Measurements from ENCODE around the gene DCDC2C.

Gene DCDC2C

GRCh38 chr2:3696545-3696944, 6.8 kb upstream of the DCDC2C start:
- no peak for TF ChIP-seq CTCF (conservative IDR thresholded peaks at IDR 0.05; ENCODE audit: low read length)
- no peak overlapping the region for H3K4me3 ChIP-seq (ENCODE audit: low read length)
- DNase-seq (ENCODE audit: low read depth), result no peak

- H3K4me3 ChIP-seq (ENCODE audit: low read length), result no peak overlapping the region
- TF ChIP-seq CTCF (conservative IDR thresholded peaks at IDR 0.05; ENCODE audit: low read length), result no peak
- no peak for DNase-seq (ENCODE audit: low read depth)
These were observed 2.3 kb upstream of the DCDC2C start for GRCh38 chr2:3701071-3701470.

- TF ChIP-seq CTCF (conservative IDR thresholded peaks at IDR 0.05; ENCODE audit: low read length), result no peak
- no peak for DNase-seq (ENCODE audit: low read depth)
- no peak overlapping the region for H3K4me3 ChIP-seq (ENCODE audit: low read length)
These were observed 481 bp downstream of the DCDC2C start for GRCh38 chr2:3703757-3704355.

- TF ChIP-seq CTCF (conservative IDR thresholded peaks at IDR 0.05; ENCODE audit: low read length), result no peak
- DNase-seq (ENCODE audit: low read depth), result no peak
- H3K4me3 ChIP-seq (ENCODE audit: low read length), result no peak overlapping the region
These were observed 1.3 kb downstream of the DCDC2C start for GRCh38 chr2:3704692-3705091.

- no peak overlapping the region for H3K4me3 ChIP-seq (ENCODE audit: low read length)
- no peak for TF ChIP-seq CTCF (conservative IDR thresholded peaks at IDR 0.05; ENCODE audit: low read length)
- DNase-seq (ENCODE audit: low read depth), result no peak
These were observed 2.4 kb downstream of the DCDC2C start for GRCh38 chr2:3705782-3706181.

GRCh38 chr2:3706892-3707291, 3.5 kb downstream of the DCDC2C start:
- no peak for TF ChIP-seq CTCF (conservative IDR thresholded peaks at IDR 0.05; ENCODE audit: low read length)
- no peak overlapping the region for H3K4me3 ChIP-seq (ENCODE audit: low read length)
- no peak for DNase-seq (ENCODE audit: low read depth)

- TF ChIP-seq CTCF (conservative IDR thresholded peaks at IDR 0.05; ENCODE audit: low read length), result no peak
- H3K4me3 ChIP-seq (ENCODE audit: low read length), result no peak overlapping the region
- no peak for DNase-seq (ENCODE audit: low read depth)
These were observed 5.2 kb downstream of the DCDC2C start for GRCh38 chr2:3708576-3708975.

Measured in AG10803 (cell line).